ENCODE measurements around the gene HYI. TPM values are rescaled to one million over a fixed set of nuclear protein-coding genes. Genes with fewer than 3 reads are reported as not detected.
A peak's percentile ranks its signal among the peaks of the same experiment; 100 is the strongest.
"Not testable (repeated sequence)": the region's sequence is repeated elsewhere in the genome, so short reads cannot be mapped to it uniquely, and the experiment has no call there.

HYI gene
- total RNA-seq, 4 donors from 2014 or later, result 7.0 to 30.9 (median 14.7) TPM

DNA sequence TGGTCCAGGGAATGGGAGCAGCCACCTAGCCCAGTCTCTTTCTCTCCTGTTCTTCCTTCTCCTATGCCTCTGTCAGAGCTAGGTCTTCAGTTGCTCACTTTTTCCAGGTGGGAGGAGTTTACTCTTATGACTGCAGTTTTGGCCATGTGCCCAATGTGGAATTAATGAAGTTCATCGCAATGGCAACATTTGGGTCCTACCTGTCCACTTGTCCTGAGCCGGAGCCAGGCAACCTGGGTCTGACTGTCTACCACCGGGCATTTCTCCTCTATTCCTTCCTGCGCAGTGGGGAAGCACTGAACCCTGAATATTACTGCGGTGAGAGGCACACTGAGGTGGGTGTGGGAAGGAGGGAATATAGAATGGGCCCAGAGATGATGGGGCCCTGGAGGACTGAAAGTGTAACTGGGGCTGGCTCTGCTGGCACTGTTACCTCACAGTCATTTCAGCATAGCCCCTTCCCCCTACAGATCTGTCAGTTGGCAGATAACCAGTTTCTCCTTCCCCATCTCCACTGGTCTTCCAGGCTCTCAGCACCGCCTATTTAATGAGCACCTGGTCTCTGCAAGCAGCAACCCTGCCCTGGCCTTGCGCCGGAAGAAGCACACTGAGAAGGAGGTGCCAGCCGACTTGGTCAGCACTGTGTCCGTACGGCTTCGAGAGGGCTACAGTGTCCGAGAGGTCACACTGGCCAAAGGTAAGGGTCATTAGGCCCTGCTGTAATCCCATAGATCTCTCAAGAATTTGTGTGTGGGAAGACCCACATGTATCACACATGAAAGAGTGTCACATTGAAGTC, 33.9 kb downstream of the HYI start:
- H3K4me3 ChIP-seq, result no peak overlapping the region
- WGBS, 2 donors, result 87 to 91% methylated on average over 6 to 9 of the region's 13 CpGs
- H3K9me3 ChIP-seq, result peaks cover 0 to 15% (median 4%) of the 10 kb centered on the region in 3 donors
- intact Hi-C loops (cut with DNase I), result loop anchor here (5.0 kb wide), 1 partner anchor 193 kb away; no protein-coding TSS in a partner anchor
- H3K36me3 ChIP-seq, result peaks cover 51 to 100% (median 63%) of the 10 kb centered on the region in 3 donors
- DNase-seq, result no peak
- no peaks in the 10 kb centered on the region for H3K4me1 ChIP-seq
- TF ChIP-seq, protein P1, sequence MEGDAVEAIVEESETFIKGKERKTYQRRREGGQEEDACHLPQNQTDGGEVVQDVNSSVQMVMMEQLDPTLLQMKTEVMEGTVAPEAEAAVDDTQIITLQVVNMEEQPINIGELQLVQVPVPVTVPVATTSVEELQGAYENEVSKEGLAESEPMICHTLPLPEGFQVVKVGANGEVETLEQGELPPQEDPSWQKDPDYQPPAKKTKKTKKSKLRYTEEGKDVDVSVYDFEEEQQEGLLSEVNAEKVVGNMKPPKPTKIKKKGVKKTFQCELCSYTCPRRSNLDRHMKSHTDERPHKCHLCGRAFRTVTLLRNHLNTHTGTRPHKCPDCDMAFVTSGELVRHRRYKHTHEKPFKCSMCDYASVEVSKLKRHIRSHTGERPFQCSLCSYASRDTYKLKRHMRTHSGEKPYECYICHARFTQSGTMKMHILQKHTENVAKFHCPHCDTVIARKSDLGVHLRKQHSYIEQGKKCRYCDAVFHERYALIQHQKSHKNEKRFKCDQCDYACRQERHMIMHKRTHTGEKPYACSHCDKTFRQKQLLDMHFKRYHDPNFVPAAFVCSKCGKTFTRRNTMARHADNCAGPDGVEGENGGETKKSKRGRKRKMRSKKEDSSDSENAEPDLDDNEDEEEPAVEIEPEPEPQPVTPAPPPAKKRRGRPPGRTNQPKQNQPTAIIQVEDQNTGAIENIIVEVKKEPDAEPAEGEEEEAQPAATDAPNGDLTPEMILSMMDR (IDR thresholded peaks at IDR 0.05), result no peak
- TF ChIP-seq POLR2A (IDR thresholded peaks at IDR 0.05), result no peak
- no peaks in the 10 kb centered on the region for H3K27me3 ChIP-seq
- H3K27ac ChIP-seq, result no peak overlapping the region

GRCh38 chr1:43418858-43419257, 34.9 kb downstream of the HYI start:
- Histone ChIP-seq H3K4me1 (no peaks in the 10 kb centered on the region), H3K27ac (no peak overlapping the region), H3K36me3 (peaks cover 51 to 91% (median 56%) of the 10 kb centered on the region in 3 donors), H3K27me3 (no peaks in the 10 kb centered on the region), H3K4me3 (no peak overlapping the region), H3K9me3 (peaks cover 0 to 11% (median 4%) of the 10 kb centered on the region in 3 donors)
- 66 to 68% methylated on average over 4 of the region's 4 CpGs for WGBS, 2 donors
- intact Hi-C loops (cut with DNase I), result loop anchor here (5.0 kb wide), 1 partner anchor 192 kb away; no protein-coding TSS in a partner anchor
- no peak for TF ChIP-seq POLR2A (IDR thresholded peaks at IDR 0.05)
- TF ChIP-seq, protein P1 (IDR thresholded peaks at IDR 0.05), result no peak
- DNase-seq, result no peak

DNA sequence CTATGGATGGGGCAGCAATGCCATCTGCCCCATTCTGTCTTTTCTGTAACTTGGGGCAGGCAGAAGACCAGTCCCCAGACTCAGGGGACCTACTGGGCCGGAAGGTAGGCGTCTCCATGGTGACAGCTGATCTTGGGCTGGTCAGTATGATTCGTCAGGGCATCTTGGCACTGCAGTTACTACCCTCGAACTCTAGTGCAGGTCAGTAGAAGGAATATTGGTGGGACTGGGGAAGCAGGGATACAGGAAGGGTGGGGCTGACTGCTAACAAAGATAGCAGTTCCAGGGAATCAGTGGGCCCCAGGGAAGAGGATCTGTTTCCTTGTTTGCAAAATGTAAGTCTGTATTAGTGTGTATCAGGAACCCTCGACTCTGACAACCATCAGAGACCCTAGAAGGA, 37.8 kb downstream of the HYI start:
- Histone ChIP-seq H3K9me3 (no peaks in the 10 kb centered on the region), H3K36me3 (peaks cover 27 to 68% (median 33%) of the 10 kb centered on the region in 3 donors), H3K4me3 (no peak overlapping the region), H3K4me1 (no peaks in the 10 kb centered on the region), H3K27me3 (no peaks in the 10 kb centered on the region), H3K27ac (no peak overlapping the region)
- no peak for DNase-seq
- TF ChIP-seq, protein P1 (IDR thresholded peaks at IDR 0.05), result no peak
- TF ChIP-seq POLR2A (IDR thresholded peaks at IDR 0.05), result no peak
- intact Hi-C loops (cut with DNase I), result loop anchor here (5.0 kb wide), 1 partner anchor 189 kb away; no protein-coding TSS in a partner anchor
- WGBS, 2 donors, result 78% methylated on average over 1 to 5 of the region's 5 CpGs

GRCh38 chr1:43414634-43415223, 39.0 kb downstream of the HYI start:
- no peak for DNase-seq
- Histone ChIP-seq H3K36me3 (peaks cover 15 to 66% (median 21%) of the 10 kb centered on the region in 3 donors), H3K4me3 (no peak overlapping the region), H3K27ac (no peak overlapping the region), H3K4me1 (no peaks in the 10 kb centered on the region), H3K27me3 (no peaks in the 10 kb centered on the region), H3K9me3 (no peaks in the 10 kb centered on the region)
- intact Hi-C loops (cut with DNase I), result loop anchor here (5.0 kb wide), 1 partner anchor 187 kb away; no protein-coding TSS in a partner anchor
- whole genome bisulfite sequencing, 2 donors, result 81 to 85% methylated on average over 4 to 5 of the region's 5 CpGs
- TF ChIP-seq POLR2A (IDR thresholded peaks at IDR 0.05), result no peak
- TF ChIP-seq, protein P1 (IDR thresholded peaks at IDR 0.05), result peak; percentile 47 to 69 (median 64)

DNA sequence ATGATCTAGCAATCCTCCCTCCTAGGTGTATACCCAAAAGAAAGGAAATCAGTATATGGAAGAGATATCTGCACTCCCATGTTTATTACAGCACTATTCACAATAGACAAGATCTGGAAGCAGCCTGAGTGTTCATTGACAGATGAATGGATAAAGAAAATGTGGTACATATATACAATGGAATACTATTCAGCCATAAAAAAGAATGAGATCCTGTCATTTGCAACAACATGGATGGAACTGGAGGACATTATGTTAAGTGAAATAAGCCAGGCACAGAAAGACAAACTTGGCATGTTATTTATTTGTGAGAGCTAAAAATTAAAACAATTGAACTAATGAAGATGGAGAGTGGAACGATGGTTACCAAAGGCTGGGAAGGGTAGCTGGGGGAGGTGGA, 40.3 kb downstream of the HYI start:
- H3K27ac ChIP-seq; DNase-seq; H3K4me3 ChIP-seq; intact Hi-C loops (cut with DNase I); H3K4me1 ChIP-seq; H3K9me3 ChIP-seq; H3K27me3 ChIP-seq: not testable (repeated sequence)
- WGBS, 2 donors, result 94 to 96% methylated on average over 1 of the region's 1 CpG
- H3K36me3 ChIP-seq, result peaks cover 12 to 66% (median 15%) of the 10 kb centered on the region in 3 donors
